Neuronal stem cell (in vitro differentiated cells): Measurements from ENCODE around the gene ANKS1A.
A peak's percentile ranks its signal among the peaks of the same experiment; 100 is the strongest.

ENCODE experiments used
- DNase-seq: peaks from one replicate; pipeline ENCODE4 v3.0.0-alpha.2; 2013; ENCODE audit warnings: low spot score
- H2AFZ ChIP-seq: one replicate; pipeline ENCODE4 v1.6.1; 2013; ENCODE audit warnings: mild to moderate bottlenecking, low read length, inconsistent platforms
- H2AK5ac ChIP-seq: 2 replicates; pipeline ENCODE4 v1.6.1; 2013; ENCODE audit warnings: low read depth, mild to moderate bottlenecking, inconsistent platforms, low read length, moderate library complexity, mixed read lengths
- H2BK120ac ChIP-seq: 2 replicates; pipeline ENCODE4 v1.6.1; 2013; ENCODE audit warnings: low read depth, mild to moderate bottlenecking, inconsistent platforms, low read length, moderate library complexity, mixed read lengths
- H2BK12ac ChIP-seq: one replicate; pipeline ENCODE4 v1.6.1; 2013; ENCODE audit warnings: low read length, inconsistent platforms
- H2BK15ac ChIP-seq: 2 replicates; pipeline ENCODE4 v1.6.1; 2013; ENCODE audit warnings: mild to moderate bottlenecking, low read length, inconsistent platforms, mixed read lengths
- H2BK5ac ChIP-seq: one replicate; pipeline ENCODE4 v1.6.1; 2013; ENCODE audit warnings: inconsistent platforms, mild to moderate bottlenecking, low read length, moderate library complexity
- H3K14ac ChIP-seq: one replicate; pipeline ENCODE4 v1.6.1; 2013; ENCODE audit warnings: low read length, inconsistent platforms
- H3K18ac ChIP-seq: 2 replicates; pipeline ENCODE4 v1.6.1; 2013; ENCODE audit warnings: low read length, inconsistent platforms
- H3K23ac ChIP-seq: 2 replicates; pipeline ENCODE4 v1.6.1; 2013; ENCODE audit warnings: low read depth, mild to moderate bottlenecking, mixed read lengths, low read length, inconsistent platforms; ENCODE audit not compliant: poor library complexity
- H3K27ac ChIP-seq: replicated peaks from 3 replicates; pipeline ENCODE4 v1.5.1; 2013; ENCODE audit warnings: low read length, inconsistent platforms
- H3K27me3 ChIP-seq, 3 experiments: 2 replicates each; pipeline ENCODE4 v1.6.1; 2013; ENCODE audit warnings: low read length in 3 of 3, mild to moderate bottlenecking in 2 of 3, inconsistent platforms in 1 of 3, low read depth in 1 of 3, mixed read lengths in 1 of 3, moderate library complexity in 1 of 3; ENCODE audit not compliant: control insufficient read depth in 3 of 3, insufficient read depth in 3 of 3
- H3K36me3 ChIP-seq, 2 donors: replicated peaks in 1 of 2; 2 replicates each; pipeline ENCODE4 v1.6.1; 2013; ENCODE audit warnings: low read length in 2 of 2; ENCODE audit not compliant: control insufficient read depth in 2 of 2, insufficient read depth in 2 of 2
- H3K4ac ChIP-seq: 2 replicates; pipeline ENCODE4 v1.6.1; 2013; ENCODE audit warnings: inconsistent platforms, mild to moderate bottlenecking, low read length, moderate library complexity
- H3K4me1 ChIP-seq, 2 donors: 1 replicate in 1 of 2; 2 replicates in 1 of 2; pipeline ENCODE4 v1.6.1; 2013; ENCODE audit warnings: low read length in 2 of 2, low read depth in 1 of 2; ENCODE audit not compliant: control insufficient read depth in 2 of 2, insufficient read depth in 1 of 2
- H3K4me2 ChIP-seq: one replicate; pipeline ENCODE4 v1.6.1; 2013; ENCODE audit warnings: mild to moderate bottlenecking, low read length, inconsistent platforms; ENCODE audit not compliant: insufficient read depth, poor library complexity, severe bottlenecking
- H3K4me3 ChIP-seq, 2 donors: 2 replicates each; pipeline ENCODE4 v1.5.1; 2013; ENCODE audit warnings: low read length in 2 of 2, mild to moderate bottlenecking in 2 of 2, inconsistent platforms in 1 of 2, moderate library complexity in 1 of 2
- H3K79me1 ChIP-seq: one replicate; pipeline ENCODE4 v1.6.1; 2013; ENCODE audit warnings: low read depth, mild to moderate bottlenecking, inconsistent platforms, low read length, moderate library complexity
- H3K9ac ChIP-seq: one replicate; pipeline ENCODE4 v1.6.1; 2013; ENCODE audit warnings: mild to moderate bottlenecking, low read depth, low read length, inconsistent platforms; ENCODE audit not compliant: poor library complexity
- H3K9me3 ChIP-seq, 2 donors: replicated peaks in 1 of 2; 2 replicates each; pipeline versions ENCODE3 to v1.6.1; 2013; ENCODE audit warnings: low read length in 2 of 2, mild to moderate bottlenecking in 2 of 2, inconsistent platforms in 1 of 2, low read depth in 1 of 2, mixed read lengths in 1 of 2, moderate library complexity in 1 of 2; ENCODE audit not compliant: control insufficient read depth in 2 of 2, insufficient read depth in 1 of 2
- H4K8ac ChIP-seq: one replicate; pipeline ENCODE4 v1.6.1; 2013; ENCODE audit warnings: low read depth, mild to moderate bottlenecking, inconsistent platforms, low read length, moderate library complexity
- H4K91ac ChIP-seq: one replicate; pipeline ENCODE4 v1.6.1; 2013; ENCODE audit warnings: low read length, low read depth, mild to moderate bottlenecking, inconsistent platforms; ENCODE audit not compliant: poor library complexity
- WGBS, 2 donors: extraction: QIAGEN DNeasy Blood & Tissue Kit; methylation state at CpG; one replicate each; pipeline ENCODE4 v1.1.7; 2013; ENCODE audit warnings: missing lambda C conversion rate in 2 of 2, mixed read lengths in 1 of 2; ENCODE audit not compliant: insufficient read length in 2 of 2, insufficient replicate concordance in 1 of 2; ENCODE audit errors: extremely low coverage in 2 of 2; 5-methylcytosine and 5-hydroxymethylcytosine counted together

ANKS1A gene

DNA sequence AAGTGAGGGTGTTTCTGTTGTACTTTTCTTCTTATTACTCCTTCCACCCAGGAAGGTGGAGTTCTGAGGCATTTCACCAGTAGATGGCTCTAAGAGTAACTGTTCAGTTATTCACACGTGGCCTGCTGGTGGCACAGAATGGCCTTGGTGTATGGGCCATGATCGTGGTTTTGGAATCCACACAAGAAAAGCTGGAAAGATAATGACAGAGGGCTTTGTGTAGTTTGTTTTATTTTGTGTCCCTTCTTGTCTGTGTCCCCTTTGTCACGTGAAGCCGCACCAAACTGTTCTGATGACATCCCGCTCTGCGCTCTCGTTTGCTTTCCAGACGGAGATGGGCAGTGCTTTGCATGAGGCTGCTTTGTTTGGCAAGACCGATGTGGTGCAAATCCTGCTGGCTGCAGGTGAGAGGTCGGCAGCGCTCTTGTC, 93.4 kb downstream of the ANKS1A start:
- Histone ChIP-seq H3K9ac (no peak overlapping the region), H3K27me3 (no peaks in the 10 kb centered on the region), H2BK120ac (no peak overlapping the region), H2AK5ac (no peak overlapping the region), H2BK5ac (no peak overlapping the region), H2AFZ (no peak overlapping the region), H2BK12ac (no peak overlapping the region), H2BK15ac (no peak overlapping the region), H3K36me3 (peaks cover 9 to 54% of the 10 kb centered on the region in 2 donors), H3K23ac (no peak overlapping the region), H3K18ac (no peak overlapping the region), H3K79me1 (no peaks in the 10 kb centered on the region), H3K4me3 (no peak overlapping the region), H3K4ac (no peak overlapping the region), H4K91ac (no peak overlapping the region), H3K4me2 (no peak overlapping the region), H3K4me1 (peaks cover 0 to 4% of the 10 kb centered on the region in 2 donors), H3K9me3 (no peaks in the 10 kb centered on the region), H4K8ac (no peak overlapping the region), H3K14ac (no peak overlapping the region), H3K27ac (no peak overlapping the region)
- no peak for DNase-seq
- no CpG with 5 or more reads among the region's 11 CpGs for WGBS, 2 donors

- no peaks in the 10 kb centered on the region for H3K79me1 ChIP-seq
- no peak overlapping the region for H3K23ac ChIP-seq
- H2AFZ ChIP-seq = no peak overlapping the region
- H3K18ac ChIP-seq = no peak overlapping the region
- H3K14ac ChIP-seq = no peak overlapping the region
- H3K4ac ChIP-seq = no peak overlapping the region
- DNase-seq = no peak
- no peak overlapping the region for H3K4me3 ChIP-seq
- no peaks in the 10 kb centered on the region for H3K9me3 ChIP-seq
- no peak overlapping the region for H3K9ac ChIP-seq
- H3K4me2 ChIP-seq = no peak overlapping the region
- no peak overlapping the region for H4K8ac ChIP-seq
- no peak overlapping the region for H2AK5ac ChIP-seq
- no peak overlapping the region for H2BK12ac ChIP-seq
- peaks cover 0 to 4% of the 10 kb centered on the region in 2 donors for H3K4me1 ChIP-seq
- WGBS, 2 donors = no CpG with 5 or more reads among the region's 2 CpGs
- no peak overlapping the region for H2BK120ac ChIP-seq
- no peak overlapping the region for H3K27ac ChIP-seq
- no peak overlapping the region for H4K91ac ChIP-seq
- peaks cover 9 to 61% of the 10 kb centered on the region in 2 donors for H3K36me3 ChIP-seq
- H2BK5ac ChIP-seq = no peak overlapping the region
- H3K27me3 ChIP-seq = no peaks in the 10 kb centered on the region
- no peak overlapping the region for H2BK15ac ChIP-seq
Measured at GRCh38 chr6:34984416-34984815, 95.4 kb downstream of the ANKS1A start.

DNA sequence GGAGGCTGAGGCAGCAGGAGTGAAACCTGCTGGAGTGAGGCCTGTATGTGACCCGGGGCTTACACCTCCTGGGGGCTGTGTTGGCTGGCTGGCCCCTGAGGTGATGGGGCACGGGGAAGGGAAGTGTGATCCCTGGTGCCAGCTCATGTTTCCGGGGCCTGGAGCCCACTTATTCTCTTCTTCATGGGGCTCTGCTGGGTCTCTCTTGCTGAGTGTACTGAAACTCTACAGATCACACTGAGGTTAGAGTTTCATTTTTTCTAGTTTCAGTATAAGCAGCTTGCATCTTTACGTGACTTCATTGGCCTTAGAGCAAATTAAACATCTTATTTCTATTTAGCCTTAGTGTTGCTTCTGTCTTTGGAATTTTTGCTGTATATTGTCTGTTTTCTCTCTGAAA, 96.2 kb downstream of the ANKS1A start:
- no peaks in the 10 kb centered on the region for H3K9me3 ChIP-seq
- H3K23ac ChIP-seq = no peak overlapping the region
- no peak overlapping the region for H3K4me2 ChIP-seq
- no peak overlapping the region for H3K14ac ChIP-seq
- H3K36me3 ChIP-seq = peaks cover 9 to 69% of the 10 kb centered on the region in 2 donors
- H3K27me3 ChIP-seq = no peaks in the 10 kb centered on the region
- H3K18ac ChIP-seq = no peak overlapping the region
- no peak overlapping the region for H2BK15ac ChIP-seq
- no peak overlapping the region for H3K9ac ChIP-seq
- no peak overlapping the region for H4K8ac ChIP-seq
- no peak for DNase-seq
- WGBS, 2 donors = no CpG with 5 or more reads among the region's 4 CpGs
- no peak overlapping the region for H4K91ac ChIP-seq
- no peak overlapping the region for H3K27ac ChIP-seq
- H2AK5ac ChIP-seq = no peak overlapping the region
- no peak overlapping the region for H2BK120ac ChIP-seq
- no peaks in the 10 kb centered on the region for H3K79me1 ChIP-seq
- H2BK12ac ChIP-seq = no peak overlapping the region
- H3K4ac ChIP-seq = no peak overlapping the region
- H3K4me1 ChIP-seq = peaks cover 0 to 4% of the 10 kb centered on the region in 2 donors
- no peak overlapping the region for H2BK5ac ChIP-seq
- no peak overlapping the region for H3K4me3 ChIP-seq
- no peak overlapping the region for H2AFZ ChIP-seq

DNA sequence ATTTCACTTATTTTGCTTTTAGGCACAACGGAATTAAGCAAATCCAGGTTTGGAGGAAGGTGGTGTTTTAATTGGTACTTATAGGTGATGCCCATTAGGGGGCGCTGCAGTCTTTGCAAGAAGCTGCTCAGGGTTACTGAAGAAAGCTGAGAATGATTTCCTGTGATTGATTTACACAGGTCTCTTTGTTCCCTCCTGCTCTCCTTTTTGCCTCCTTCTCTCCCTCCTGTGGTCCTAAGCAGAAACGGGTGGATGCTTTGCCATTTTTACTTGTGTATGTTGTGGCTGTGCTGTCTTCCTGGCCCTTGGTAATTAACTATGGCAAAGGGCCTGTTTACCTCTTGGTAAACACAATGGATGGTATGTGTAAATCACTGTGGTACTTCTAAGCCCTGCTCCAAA, 97.8 kb downstream of the ANKS1A start:
- Histone ChIP-seq H3K18ac (no peak overlapping the region), H2AK5ac (no peak overlapping the region), H4K91ac (no peak overlapping the region), H2BK15ac (no peak overlapping the region), H3K27me3 (no peaks in the 10 kb centered on the region), H3K27ac (no peak overlapping the region), H3K9me3 (no peaks in the 10 kb centered on the region), H3K36me3 (peaks cover 7 to 74% of the 10 kb centered on the region in 2 donors), H2AFZ (peak overlapping the region; percentile 17), H3K4me3 (no peak overlapping the region), H3K79me1 (no peaks in the 10 kb centered on the region), H2BK5ac (no peak overlapping the region), H3K4me1 (peaks cover 0 to 4% of the 10 kb centered on the region in 2 donors), H3K23ac (no peak overlapping the region), H2BK12ac (no peak overlapping the region), H4K8ac (no peak overlapping the region), H3K4me2 (no peak overlapping the region), H3K4ac (no peak overlapping the region), H3K14ac (no peak overlapping the region), H3K9ac (no peak overlapping the region), H2BK120ac (no peak overlapping the region)
- WGBS, 2 donors = no CpG with 5 or more reads among the region's 3 CpGs
- DNase-seq = peak; percentile 83
